HepG2 (cell line): ENCODE data around the gene ASIC3. TPM values are rescaled to one million over a fixed set of nuclear protein-coding genes. Genes with fewer than 3 reads are reported as not detected.

Experiments used
- FOSL1 ChIP-seq: sonication (generic); formaldehyde crosslinking; IDR thresholded peaks from 2 replicates; pipeline ENCODE4 v1.9.0; 2021; ENCODE audit warnings: missing genetic modification reagents, borderline replicate concordance
- MBD4 ChIP-seq: IDR thresholded peaks from 2 replicates; pipeline ENCODE4 v1.6.1; 2012; ENCODE audit warnings: low read length, inconsistent platforms, borderline replicate concordance
- MYNN ChIP-seq: sonication (generic); formaldehyde crosslinking; IDR thresholded peaks from 2 replicates; pipeline ENCODE4 v1.4.0; 2020; ENCODE audit warnings: mild to moderate bottlenecking, low read depth, missing genetic modification reagents
- NAIF1 ChIP-seq: sonication (generic); formaldehyde crosslinking; IDR thresholded peaks from 2 replicates; pipeline ENCODE4 v1.5.0; 2020; ENCODE audit warnings: mild to moderate bottlenecking, missing genetic modification reagents, borderline replicate concordance
- NCOR1 ChIP-seq: fragments of 200-600 bp; sonication (generic); IDR thresholded peaks from 2 replicates; pipeline ENCODE4 v1.7.0; 2017; ENCODE audit warnings: antibody characterized with exemption, low read length, borderline replicate concordance
- NONO ChIP-seq, 2 experiments: fragments of 450-650 bp in 1 of 2; sonication (generic) in 1 of 2; formaldehyde crosslinking in 1 of 2; IDR thresholded peaks in 1 of 2; conservative IDR thresholded peaks in 1 of 2; 2 replicates each; pipeline versions ENCODE4 v1.6.1 to v1.8.0; 2017 to 2022; ENCODE audit warnings: mild to moderate bottlenecking in 1 of 2, missing genetic modification reagents in 1 of 2, moderate library complexity in 1 of 2
- SRSF9 ChIP-seq: fragments of 200-400 bp; formaldehyde crosslinking; IDR thresholded peaks from 2 replicates; pipeline ENCODE4 v1.6.1; 2018; ENCODE audit warnings: borderline replicate concordance, mild to moderate bottlenecking, low read depth, low read length; ENCODE audit not compliant: insufficient read depth, poor library complexity, severe bottlenecking
- ZFY ChIP-seq: sonication (generic); formaldehyde crosslinking; IDR thresholded peaks from 2 replicates; pipeline ENCODE4 v1.4.0; 2020; ENCODE audit warnings: missing genetic modification reagents
- ZNF441 ChIP-seq: sonication (generic); formaldehyde crosslinking; IDR thresholded peaks from 2 replicates; pipeline ENCODE4 v1.7.0; 2021; ENCODE audit warnings: missing genetic modification reagents, borderline replicate concordance
- polyA plus RNA-seq, 8 experiments: library from polyadenylated mRNA; depleted of rRNA in 3 of 8; stranded (reverse) in 7 of 8; unstranded in 1 of 8; fragments of >200 nt; fragmentation: Illumina TruSeq in 4 of 8; extraction: Trizol in 4 of 8; gene quantifications; 2 replicates each; pipeline versions ENCODE4 v1.2.1 to v1.2.3, GENCODE V29; 2011 to 2016; ENCODE audit warnings: low read depth in 4 of 8, missing spikeins in 1 of 8, mixed read lengths in 1 of 8; ENCODE audit not compliant: insufficient read depth in 1 of 8
- total RNA-seq, 5 experiments: library from RNA; depleted of rRNA; stranded (reverse); fragments of >200 nt; fragmentation: Illumina TruSeq; extraction: Trizol; gene quantifications; 2 replicates each; pipeline ENCODE4 v1.2.3, GENCODE V29; 2016; ENCODE audit warnings: low read depth in 1 of 5
- TF ChIP-seq, protein P1 (sequence below): sonication (generic); formaldehyde crosslinking; IDR thresholded peaks from 2 replicates; pipeline ENCODE4 v1.5.0; 2020; ENCODE audit warnings: mild to moderate bottlenecking, missing genetic modification reagents, borderline replicate concordance
- TF ChIP-seq, protein P2 (sequence below): sonication (generic); formaldehyde crosslinking; IDR thresholded peaks from 2 replicates; pipeline ENCODE4 v1.4.0; 2020; ENCODE audit warnings: mild to moderate bottlenecking, missing genetic modification reagents
- TF ChIP-seq, protein P3 (sequence below): sonication (generic); formaldehyde crosslinking; IDR thresholded peaks from 2 replicates; pipeline ENCODE4 v1.4.0; 2020; ENCODE audit warnings: missing genetic modification reagents
- TF ChIP-seq, protein P4 (sequence below): sonication (generic); formaldehyde crosslinking; IDR thresholded peaks from 2 replicates; pipeline ENCODE4 v1.4.0; 2020; ENCODE audit warnings: low read depth, missing genetic modification reagents

Gene ASIC3
- total and polyA plus RNA-seq, 2 of the 13 experiments (the other 11 are each of a cell fraction or from before 2014, with no cell fraction given), result 0.51 TPM; not detected in 1

DNA sequence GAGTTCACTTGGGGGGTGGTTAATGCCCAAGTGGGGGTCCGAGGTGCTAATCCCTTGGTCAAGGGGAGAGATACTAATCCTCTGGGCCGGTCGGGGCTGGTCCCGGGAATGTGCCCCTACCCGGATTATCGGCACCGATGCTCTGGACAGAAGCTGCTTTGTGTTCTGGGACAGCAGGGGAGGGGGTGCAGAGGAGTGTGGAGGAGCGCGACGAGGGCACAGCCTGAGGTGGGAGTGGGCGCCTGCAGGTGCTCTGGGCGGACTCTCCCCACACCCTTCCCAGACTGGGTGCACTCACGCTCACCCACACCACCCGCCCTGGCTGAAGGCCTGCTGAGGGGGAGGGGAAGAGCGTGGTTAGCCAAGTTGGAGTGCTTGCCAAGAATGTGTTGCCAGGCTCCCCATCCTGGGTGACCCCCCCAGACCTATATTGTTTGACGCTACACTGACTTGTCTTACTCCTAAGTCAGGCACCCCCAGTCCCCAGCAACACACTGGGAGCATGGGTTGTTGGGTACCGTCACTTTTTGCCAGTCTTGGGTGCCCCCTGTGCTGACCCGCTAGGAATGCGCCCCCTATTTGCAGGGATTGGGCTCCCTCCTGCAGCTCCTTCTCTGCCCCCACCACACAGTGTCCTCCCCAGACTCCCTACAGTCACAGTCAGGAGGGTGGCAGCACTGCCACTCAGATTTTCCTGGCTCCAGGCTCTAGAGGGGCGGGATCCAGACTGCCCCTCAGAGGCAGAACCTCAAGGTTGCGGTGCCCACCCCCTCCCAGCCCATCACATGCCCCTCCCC is 12.3 kb downstream of the ASIC3 start (continued):
- TF ChIP-seq, protein P1, sequence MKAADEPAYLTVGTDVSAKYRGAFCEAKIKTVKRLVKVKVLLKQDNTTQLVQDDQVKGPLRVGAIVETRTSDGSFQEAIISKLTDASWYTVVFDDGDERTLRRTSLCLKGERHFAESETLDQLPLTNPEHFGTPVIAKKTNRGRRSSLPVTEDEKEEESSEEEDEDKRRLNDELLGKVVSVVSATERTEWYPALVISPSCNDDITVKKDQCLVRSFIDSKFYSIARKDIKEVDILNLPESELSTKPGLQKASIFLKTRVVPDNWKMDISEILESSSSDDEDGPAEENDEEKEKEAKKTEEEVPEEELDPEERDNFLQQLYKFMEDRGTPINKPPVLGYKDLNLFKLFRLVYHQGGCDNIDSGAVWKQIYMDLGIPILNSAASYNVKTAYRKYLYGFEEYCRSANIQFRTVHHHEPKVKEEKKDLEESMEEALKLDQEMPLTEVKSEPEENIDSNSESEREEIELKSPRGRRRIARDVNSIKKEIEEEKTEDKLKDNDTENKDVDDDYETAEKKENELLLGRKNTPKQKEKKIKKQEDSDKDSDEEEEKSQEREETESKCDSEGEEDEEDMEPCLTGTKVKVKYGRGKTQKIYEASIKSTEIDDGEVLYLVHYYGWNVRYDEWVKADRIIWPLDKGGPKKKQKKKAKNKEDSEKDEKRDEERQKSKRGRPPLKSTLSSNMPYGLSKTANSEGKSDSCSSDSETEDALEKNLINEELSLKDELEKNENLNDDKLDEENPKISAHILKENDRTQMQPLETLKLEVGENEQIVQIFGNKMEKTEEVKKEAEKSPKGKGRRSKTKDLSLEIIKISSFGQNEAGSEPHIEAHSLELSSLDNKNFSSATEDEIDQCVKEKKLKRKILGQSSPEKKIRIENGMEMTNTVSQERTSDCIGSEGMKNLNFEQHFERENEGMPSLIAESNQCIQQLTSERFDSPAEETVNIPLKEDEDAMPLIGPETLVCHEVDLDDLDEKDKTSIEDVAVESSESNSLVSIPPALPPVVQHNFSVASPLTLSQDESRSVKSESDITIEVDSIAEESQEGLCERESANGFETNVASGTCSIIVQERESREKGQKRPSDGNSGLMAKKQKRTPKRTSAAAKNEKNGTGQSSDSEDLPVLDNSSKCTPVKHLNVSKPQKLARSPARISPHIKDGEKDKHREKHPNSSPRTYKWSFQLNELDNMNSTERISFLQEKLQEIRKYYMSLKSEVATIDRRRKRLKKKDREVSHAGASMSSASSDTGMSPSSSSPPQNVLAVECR, result no peak
- no peak for TF ChIP-seq NAIF1 (CRISPR knock-in tag)
- no peak for TF ChIP-seq MBD4
- no peak for TF ChIP-seq SRSF9
- TF ChIP-seq, protein P2, sequence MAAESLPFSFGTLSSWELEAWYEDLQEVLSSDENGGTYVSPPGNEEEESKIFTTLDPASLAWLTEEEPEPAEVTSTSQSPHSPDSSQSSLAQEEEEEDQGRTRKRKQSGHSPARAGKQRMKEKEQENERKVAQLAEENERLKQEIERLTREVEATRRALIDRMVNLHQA, result no peak
- TF ChIP-seq FOSL1 (CRISPR knock-in tag), result no peak
- TF ChIP-seq NONO (IDR thresholded peaks at IDR 0.05), result no peak
- TF ChIP-seq NONO (CRISPR knock-in tag; conservative IDR thresholded peaks at IDR 0.05), result no peak; the same call in 1 of the 2 replicates
- TF ChIP-seq ZNF441, result no peak
- TF ChIP-seq, protein P3, sequence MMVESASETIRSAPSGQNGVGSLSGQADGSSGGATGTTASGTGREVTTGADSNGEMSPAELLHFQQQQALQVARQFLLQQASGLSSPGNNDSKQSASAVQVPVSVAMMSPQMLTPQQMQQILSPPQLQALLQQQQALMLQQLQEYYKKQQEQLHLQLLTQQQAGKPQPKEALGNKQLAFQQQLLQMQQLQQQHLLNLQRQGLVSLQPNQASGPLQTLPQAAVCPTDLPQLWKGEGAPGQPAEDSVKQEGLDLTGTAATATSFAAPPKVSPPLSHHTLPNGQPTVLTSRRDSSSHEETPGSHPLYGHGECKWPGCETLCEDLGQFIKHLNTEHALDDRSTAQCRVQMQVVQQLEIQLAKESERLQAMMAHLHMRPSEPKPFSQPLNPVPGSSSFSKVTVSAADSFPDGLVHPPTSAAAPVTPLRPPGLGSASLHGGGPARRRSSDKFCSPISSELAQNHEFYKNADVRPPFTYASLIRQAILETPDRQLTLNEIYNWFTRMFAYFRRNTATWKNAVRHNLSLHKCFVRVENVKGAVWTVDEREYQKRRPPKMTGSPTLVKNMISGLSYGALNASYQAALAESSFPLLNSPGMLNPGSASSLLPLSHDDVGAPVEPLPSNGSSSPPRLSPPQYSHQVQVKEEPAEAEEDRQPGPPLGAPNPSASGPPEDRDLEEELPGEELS (CRISPR knock-in tag), result 0 out of 2 replicates have a peak, but pooled peaks have one; percentile 19
- TF ChIP-seq NCOR1, result no peak
- TF ChIP-seq MYNN, result no peak
- TF ChIP-seq ZFY (CRISPR knock-in tag), result peak; percentile 16; the same call in 1 of the 2 replicates
- TF ChIP-seq, protein P4, sequence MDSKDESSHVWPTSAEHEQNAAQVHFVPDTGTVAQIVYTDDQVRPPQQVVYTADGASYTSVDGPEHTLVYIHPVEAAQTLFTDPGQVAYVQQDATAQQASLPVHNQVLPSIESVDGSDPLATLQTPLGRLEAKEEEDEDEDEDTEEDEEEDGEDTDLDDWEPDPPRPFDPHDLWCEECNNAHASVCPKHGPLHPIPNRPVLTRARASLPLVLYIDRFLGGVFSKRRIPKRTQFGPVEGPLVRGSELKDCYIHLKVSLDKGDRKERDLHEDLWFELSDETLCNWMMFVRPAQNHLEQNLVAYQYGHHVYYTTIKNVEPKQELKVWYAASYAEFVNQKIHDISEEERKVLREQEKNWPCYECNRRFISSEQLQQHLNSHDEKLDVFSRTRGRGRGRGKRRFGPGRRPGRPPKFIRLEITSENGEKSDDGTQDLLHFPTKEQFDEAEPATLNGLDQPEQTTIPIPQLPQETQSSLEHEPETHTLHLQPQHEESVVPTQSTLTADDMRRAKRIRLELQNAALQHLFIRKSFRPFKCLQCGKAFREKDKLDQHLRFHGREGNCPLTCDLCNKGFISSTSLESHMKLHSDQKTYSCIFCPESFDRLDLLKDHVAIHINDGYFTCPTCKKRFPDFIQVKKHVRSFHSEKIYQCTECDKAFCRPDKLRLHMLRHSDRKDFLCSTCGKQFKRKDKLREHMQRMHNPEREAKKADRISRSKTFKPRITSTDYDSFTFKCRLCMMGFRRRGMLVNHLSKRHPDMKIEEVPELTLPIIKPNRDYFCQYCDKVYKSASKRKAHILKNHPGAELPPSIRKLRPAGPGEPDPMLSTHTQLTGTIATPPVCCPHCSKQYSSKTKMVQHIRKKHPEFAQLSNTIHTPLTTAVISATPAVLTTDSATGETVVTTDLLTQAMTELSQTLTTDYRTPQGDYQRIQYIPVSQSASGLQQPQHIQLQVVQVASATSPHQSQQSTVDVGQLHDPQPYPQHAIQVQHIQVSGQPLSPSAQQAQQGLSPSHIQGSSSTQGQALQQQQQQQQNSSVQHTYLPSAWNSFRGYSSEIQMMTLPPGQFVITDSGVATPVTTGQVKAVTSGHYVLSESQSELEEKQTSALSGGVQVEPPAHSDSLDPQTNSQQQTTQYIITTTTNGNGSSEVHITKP, result no peak
